NCI-H2107 treated with DMSO at 0.1 percent for 48 hours (cell line): ENCODE data around the gene NKTR.

Experiments used
- DNase-seq: peaks from one replicate; lab custom pipeline; 2025; ENCODE audit not compliant: unreplicated experiment; lab: John Stamatoyannopoulos, UW

The NKTR gene

DNA sequence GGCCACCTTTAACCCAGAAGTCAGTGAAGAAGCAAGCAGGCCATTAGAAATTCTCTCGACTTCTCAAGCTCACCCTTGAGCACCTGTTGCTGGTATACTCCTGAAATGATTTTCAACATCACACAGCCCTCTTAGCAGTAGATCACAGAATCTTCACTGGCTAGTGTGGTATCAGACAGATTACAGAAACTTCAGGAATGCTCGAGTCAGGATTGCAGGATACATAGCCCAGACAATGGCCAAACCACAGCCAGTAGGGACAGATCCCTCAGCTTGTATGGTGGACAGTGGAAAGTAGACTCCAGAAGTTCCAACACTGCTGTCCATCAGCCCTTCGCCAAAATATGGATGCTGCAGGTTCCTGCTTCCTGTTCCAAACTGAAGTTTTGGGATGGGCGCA, 80.3 kb downstream of the NKTR start:
- DNase-seq = no peak

DNA sequence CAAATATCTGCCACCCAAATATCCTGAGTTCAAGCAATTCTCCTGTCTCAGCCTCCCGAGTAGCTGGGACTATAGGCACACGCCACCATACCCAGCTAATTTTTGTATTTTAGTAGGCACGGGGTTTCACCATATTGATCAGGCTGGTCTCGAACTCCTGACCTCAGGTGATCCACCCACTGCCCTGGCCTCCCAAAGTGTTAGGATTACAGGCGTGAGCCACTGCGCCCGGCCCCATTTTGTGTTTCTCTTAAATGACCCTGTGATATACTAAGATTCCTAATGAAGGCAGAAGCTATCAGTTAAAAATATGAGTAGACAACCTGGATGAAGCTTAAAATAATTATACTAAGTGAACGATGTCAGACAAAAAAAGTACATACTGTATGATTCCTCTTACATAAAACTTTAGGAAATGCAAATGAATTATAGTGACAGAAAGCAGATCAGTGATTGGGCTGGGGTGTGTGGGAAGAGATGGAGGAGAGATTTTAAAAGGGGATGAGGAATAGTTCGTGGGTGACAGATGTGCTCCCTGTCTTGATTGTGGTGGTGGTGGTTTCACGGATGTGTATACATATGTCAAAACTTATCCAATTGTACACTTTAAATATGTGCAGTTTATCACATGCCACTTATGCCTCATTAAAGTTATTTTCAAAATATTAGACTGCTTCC, 81.0 kb downstream of the NKTR start:
- DNase-seq = no peak

GRCh38 chr3:42682301-42683070, 82.0 kb downstream of the NKTR start:
- DNase-seq = no peak

DNA sequence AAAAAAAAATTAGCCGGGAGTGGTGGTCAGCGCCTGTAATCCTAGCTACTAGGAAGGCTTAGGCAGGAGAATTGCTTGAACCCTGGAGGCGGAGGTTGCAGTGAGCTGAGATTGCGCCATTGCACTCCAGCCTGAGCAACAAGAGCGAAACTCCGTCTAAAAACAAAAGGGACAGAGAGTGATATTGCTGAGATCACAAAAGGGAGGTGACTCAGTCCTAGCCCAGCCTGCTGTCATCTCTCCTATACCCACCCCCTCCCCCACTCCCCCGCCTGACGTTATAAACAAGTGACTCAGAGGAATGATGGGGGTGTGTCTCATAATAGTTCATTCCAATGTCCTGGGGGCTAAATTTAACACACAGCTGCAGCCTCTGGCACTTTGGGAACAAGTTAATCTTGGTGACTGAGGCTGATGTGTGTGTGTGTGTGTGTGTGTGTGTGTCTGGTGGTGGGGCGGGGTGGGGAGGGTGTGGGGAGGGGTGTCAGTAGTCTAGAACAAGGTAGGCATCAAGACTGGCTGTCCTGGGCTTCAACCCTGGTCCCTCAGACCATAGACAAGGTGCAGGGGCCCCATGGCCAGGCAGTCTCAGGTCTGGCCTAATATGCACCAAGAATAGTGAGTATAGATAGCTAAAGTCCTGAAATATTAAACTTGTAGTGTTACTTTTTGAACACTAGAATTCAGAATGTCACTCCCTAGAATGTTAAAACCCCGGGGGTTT, 83.6 kb downstream of the NKTR start:
- no peak for DNase-seq

DNA sequence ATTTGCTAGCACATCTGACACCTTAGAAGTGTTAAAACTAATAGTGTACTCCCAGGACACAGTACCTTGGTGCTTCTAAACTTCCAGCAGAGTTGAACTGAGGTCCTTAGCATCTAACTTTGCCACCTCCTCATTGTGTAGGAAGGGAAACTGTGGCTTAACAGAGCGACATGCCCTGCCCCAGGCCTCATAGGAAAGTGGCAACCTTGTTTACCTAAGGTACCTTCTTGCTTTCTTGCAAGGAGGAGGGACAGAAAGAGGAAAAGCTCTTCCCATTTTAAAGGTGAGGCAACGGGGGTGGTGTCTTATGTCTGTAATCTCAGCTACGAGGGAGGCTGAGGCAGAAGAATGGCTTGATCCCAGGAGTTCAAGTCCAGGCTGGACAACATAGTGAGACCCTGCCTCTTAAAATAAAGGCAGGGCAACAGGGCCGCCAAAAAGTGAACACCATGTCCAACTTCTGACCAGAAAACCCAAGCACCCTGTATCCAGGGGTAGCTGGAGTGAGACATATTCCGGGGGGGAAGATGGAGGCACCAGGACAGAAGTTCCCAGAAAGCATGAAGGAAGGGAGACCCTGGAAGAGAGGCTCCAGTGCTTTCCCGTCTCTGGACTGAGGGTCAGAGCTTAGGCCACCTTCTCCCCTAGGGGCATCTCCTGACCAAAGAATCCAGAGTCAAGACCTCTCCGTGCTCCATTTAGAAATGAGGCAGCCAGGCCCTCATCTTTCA, 84.3 kb downstream of the NKTR start:
- DNase-seq = no peak

DNA sequence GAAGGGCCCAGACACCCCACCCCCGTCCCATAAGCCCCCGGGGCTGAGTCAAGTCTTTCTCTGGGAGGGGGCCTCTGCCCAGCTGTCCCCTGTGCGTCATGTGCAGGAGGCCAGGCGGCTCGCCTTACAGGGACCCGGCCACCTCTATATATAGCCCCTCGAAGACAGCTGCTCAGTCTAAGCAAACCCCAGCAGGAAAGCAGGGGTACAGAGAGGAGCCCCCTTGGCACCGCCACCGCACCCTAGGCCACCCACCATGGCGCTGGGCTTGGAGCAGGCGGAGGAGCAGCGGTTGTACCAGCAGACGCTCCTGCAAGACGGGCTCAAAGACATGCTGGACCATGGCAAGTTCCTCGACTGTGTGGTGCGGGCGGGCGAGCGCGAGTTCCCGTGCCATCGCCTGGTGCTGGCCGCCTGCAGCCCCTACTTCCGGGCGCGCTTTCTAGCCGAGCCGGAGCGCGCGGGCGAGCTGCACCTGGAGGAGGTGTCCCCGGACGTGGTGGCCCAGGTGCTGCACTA, 84.9 kb downstream of the NKTR start, which contains the start of gene KLHL40:
Gene KLHL40, plus strand, starts transcription at position 175 of the 519 bp plus-strand sequence. Its CDS starts 82 bp downstream, at position 257.
- DNase-seq = no peak

- no peak for DNase-seq
Observed at GRCh38 chr3:42685891-42686820, 85.7 kb downstream of the NKTR start.

DNA sequence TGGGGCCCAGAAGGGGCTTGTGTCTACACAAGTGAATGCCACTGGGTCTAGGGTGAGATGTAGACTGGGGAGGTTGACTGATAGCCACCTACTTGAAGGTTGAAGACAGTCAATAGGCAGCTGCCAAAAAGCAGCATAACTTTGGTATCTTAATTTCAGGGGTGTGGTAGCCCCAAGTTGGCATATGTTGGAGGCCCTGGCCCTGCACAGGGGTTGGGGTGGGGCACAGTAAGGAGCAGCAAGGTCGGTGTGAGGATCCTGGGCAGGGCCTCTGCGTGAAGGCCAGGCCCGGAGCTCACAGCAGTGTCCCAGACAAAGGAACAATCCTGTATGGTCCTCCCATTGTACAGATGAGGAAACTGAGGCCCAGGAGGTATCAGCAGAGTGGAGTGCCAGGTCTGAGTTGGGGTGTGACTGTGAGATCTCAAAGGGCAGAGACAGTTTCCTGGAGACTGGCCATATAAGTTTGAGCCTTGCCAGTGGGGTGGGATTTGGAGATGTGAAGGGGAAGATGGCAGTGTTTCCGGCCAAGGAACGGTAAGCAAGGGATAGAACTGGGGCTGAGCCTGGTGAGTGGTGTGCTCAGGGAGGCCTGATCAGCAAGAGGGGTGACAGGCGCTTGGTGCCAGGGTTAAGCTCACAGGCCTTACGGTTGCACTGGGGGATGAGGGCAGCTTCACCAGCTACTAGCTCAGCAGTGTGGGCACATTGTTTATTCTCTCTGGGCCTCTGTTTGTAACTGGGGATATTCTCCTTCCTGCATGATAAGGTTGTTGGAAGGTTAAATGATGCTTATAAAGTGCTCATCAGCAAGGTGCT, 86.6 kb downstream of the NKTR start:
- DNase-seq = no peak

GRCh38 chr3:42688016-42688415, 87.5 kb downstream of the NKTR start:
- no peak for DNase-seq

- DNase-seq = no peak
Observed at GRCh38 chr3:42688487-42689420, 88.3 kb downstream of the NKTR start.

DNA sequence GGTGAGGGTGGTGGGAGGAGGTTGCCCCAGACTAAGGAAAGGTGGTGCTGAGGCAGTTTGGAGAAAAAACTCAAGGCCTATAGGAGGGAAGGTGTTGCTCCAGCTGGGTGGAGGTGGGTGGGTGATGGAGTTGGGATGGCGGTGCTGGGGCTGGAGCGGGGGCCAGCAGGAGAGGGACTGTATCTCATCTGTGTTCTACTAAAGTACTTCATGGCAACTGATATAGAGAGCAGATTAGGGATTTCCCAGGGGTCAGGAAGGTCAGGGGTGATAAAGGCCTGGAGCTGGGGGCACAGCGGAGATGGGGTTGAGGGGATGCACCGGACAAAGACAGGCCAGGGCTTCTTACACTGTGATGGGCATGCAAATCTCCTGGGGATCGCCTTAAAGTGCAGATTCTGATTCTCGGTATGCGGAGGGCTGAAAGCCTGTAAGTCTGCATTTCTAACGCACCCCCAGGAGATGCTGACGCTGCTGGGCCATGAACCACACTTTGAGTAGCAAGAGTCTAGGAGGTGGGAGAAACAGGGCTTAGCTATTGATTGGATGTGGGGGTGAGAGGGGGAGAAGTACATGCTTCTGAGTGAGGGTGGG, 89.0 kb downstream of the NKTR start:
- DNase-seq = no peak

DNA sequence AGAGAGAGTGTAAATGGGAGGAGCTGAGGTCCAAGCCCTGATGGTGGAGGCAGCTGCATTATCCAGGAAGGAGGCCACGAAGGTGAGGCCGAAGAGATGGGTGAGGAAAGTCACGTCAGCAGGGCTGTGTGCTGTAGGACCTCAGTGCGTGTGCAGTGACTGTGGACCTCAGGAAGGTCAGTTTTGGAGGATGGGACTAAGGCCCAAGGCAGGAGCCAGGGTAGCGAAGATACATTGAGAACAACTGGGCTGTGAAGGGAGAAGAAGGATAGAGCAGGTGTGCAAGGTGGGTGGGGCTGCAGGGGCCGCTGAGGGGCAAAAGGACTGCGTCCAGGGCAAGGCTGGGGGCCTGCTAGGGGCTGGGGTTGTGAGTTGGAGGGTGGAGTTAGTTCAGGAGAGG, 89.7 kb downstream of the NKTR start:
- DNase-seq = no peak

DNA sequence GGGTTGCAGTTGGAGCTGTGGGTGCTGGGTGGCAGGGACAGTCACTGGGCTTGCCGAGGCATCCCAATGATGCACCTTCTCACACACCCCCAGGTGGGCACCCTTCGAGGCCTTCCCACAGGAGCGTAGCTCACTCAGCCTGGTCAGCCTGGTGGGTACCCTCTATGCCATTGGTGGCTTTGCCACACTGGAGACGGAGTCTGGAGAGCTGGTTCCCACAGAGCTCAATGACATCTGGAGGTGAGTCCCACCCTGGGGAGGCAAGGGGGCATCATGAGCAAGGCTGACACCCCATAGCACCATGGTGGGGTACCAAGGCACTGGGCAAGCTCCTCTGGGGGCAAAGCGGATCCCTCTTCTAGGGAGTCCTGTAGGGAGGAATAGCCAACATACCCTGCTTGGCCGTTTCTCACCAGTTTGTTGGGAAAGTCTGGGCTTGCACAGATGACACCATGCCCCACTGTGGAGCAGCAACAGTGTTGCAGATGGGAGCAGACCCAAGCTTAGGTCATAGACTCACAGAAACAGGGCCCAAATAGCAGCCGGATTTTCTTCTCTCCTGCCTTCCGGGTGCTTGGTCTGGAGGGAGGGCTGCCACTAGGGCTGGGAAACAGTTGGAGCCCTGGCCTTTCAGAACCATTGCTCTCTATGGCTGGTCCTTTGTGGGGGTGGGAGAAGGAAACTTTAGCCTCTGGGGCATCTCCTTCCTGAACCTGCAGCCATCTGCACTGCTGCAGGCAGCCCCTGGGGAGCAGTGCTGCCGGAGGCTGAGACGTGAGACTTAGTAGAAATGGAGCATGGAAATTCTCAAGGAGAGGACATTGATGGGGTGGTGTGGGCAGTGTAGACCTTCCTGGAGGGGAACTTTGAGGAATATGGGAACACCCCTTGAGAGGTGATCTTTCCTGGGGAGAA, 90.5 kb downstream of the NKTR start:
- DNase-seq = no peak

DNA sequence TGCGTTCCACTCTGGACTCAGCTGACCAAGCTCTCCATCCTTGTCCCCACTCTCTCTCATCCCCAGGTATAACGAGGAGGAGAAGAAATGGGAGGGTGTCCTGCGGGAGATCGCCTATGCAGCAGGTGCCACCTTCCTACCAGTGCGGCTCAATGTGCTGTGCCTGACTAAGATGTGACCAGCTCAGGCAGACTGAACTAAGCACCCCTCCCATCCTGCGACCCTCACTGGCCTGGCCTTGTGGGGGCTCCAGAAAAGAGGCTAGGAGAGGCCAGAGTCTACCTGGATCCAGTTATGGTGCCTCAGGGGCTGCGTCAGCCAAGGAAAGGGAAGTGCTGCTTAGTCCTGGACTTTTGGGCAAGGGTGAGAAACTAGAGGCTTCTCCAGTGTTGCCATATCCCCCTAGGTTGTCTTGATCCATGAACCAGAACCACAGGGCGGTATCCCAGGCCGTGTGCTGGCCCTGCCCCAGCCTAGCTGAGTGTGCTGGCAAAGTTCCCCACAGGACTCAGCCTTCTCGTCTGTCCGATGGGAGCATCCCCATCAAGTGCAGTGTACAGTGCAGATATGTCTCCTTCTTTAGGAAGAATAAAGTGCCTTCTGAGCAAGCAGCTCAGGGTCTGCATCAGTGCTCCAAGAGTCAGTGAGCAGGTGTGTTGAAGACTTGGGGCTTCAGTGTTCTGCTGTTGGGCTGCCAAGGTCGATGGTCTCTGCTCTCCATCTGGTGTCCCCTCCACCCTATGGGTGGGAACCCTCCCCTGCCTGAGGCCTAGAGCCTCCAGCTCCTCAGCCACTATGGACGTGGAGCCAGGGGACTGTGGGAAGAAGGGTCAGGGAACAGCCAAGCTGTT, 91.6 kb downstream of the NKTR start:
- no peak for DNase-seq

DNA sequence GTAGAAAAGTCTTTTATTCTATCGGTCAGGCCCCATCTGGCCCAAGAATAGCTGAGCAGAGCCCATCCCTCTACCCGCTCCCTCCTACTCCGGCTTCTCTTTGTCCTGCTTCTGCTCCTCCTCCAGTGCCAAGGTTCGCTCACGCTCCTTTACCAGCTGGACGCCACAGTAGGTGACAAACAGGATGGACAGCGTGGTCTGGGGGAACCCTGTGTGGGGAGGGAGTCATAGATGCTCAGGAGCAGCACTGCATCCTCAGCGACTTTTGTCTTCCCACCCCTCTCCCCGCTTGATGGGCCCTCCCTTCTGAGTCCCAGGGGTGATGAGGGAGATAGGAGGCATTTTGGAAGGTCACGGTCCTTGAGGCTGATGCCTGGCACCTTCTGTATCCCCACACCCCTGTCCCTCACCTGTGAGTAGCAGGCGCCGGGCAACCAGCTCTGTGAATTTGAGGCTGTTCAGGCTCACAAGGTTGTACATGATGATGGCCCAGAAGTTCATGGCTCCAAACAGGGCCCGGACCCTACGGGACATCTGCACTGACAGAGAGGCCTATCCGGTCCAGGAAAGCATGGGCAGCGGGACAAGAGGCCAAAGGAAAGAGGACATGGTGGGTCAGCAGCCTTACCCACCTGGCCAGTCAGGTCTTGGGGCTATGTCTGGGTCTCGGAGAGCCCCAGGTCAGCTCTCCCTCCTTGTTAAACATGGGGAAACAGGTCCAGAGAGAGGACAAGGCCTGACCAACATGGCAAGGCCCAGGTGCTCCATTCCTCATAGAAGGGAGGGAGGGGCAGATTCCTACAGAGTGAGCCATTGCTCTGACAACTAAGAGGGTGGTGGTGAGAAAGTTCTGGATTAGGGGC, 92.4 kb downstream of the NKTR start:
- DNase-seq = no peak
